GM21447 (cell line): Measurements from ENCODE around the gene SHLD1.

ENCODE experiments used
- ATAC-seq: cut with Tn5 transposase; IDR thresholded peaks from one replicate; pipeline ENCODE4 v1.9.1; 2021; ENCODE audit not compliant: unreplicated experiment

SHLD1 gene

GRCh38 chr20:5886788-5887187 lies 136.6 kb downstream of the SHLD1 start:
- no peak for ATAC-seq

GRCh38 chr20:5887386-5887785 lies 137.2 kb downstream of the SHLD1 start:
- no peak for ATAC-seq

- ATAC-seq, result no peak
These were observed 137.8 kb downstream of the SHLD1 start for GRCh38 chr20:5888041-5888440.

- ATAC-seq, result no peak
These were observed 140.7 kb downstream of the SHLD1 start for GRCh38 chr20:5890773-5891441.

GRCh38 chr20:5893052-5893451 lies 142.9 kb downstream of the SHLD1 start:
- no peak for ATAC-seq

GRCh38 chr20:5893621-5894020 lies 143.4 kb downstream of the SHLD1 start:
- ATAC-seq, result no peak

- no peak for ATAC-seq
These were observed 145.4 kb downstream of the SHLD1 start for GRCh38 chr20:5895626-5896025.

GRCh38 chr20:5899444-5899843 lies 149.2 kb downstream of the SHLD1 start:
- ATAC-seq, result no peak

- no peak for ATAC-seq
These were observed 150.7 kb downstream of the SHLD1 start for GRCh38 chr20:5900908-5901307.

GRCh38 chr20:5908981-5909380 lies 158.8 kb downstream of the SHLD1 start:
- ATAC-seq, result no peak

GRCh38 chr20:5910186-5910585 lies 160.0 kb downstream of the SHLD1 start:
- no peak for ATAC-seq

- ATAC-seq, result no peak
These were observed 163.0 kb downstream of the SHLD1 start for GRCh38 chr20:5913166-5913565.
